Measurements from ENCODE around the gene BOD1L1.

DNA sequence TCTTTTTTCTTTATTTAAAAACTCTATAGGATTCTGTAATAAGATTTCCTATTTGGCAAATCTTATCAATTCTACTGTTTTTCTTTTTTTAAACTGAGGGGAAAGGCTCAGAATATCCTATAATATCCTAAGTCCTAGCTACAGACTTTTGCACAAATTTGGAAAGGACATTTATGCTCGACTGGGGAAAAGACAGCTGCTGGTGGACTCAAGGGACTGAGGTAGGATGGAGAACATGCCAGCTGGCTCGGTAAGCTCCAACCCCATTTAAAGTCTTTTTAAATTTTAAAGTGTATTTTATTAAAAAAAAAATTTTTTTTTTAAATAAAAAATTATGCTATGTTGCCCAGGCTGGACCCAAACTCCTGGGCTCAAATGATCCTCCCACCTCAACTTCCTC is 36.8 kb downstream of the BOD1L1 start:
- TF ChIP-seq FOXK2 (IDR thresholded peaks at IDR 0.05) = no peak
- no peak for TF ChIP-seq ARNT (IDR thresholded peaks at IDR 0.05)

All from HEK293T (cell line).